Measurements from ENCODE around the gene FMN1. TPM values are rescaled to one million over a fixed set of nuclear protein-coding genes. Genes with fewer than 3 reads are reported as not detected.

The FMN1 gene
- total and polyA plus RNA-seq, 7 donors, result 0.21 to 20.0 (median 2.5) TPM

GRCh38 chr15:32974691-32975090 lies 219.8 kb downstream of the FMN1 start:
- DNase-seq (no peak), ATAC-seq (no peak)
- intact Hi-C loops (cut with DNase I), result no loop called here
- TF ChIP-seq CTCF (IDR thresholded peaks at IDR 0.05), result no peak
- H3K27me3 ChIP-seq (ENCODE audit: insufficient read depth in 3 of 3, low read length in 2 of 3), result peaks cover 0 to 6% (median 5%) of the 10 kb centered on the region in 3 donors
- H3K4me3 ChIP-seq, result no peak overlapping the region
- WGBS, 3 donors, result 46 to 96% (median 66%) methylated on average over 1 of the region's 1 CpG
- H3K4me1 ChIP-seq, result no peaks in the 10 kb centered on the region
- H3K36me3 ChIP-seq (ENCODE audit: insufficient read depth in 1 of 2, low read depth in 1 of 2), result no peaks in the 10 kb centered on the region
- H3K9me3 ChIP-seq, result no peaks in the 10 kb centered on the region
- no peak overlapping the region for H3K27ac ChIP-seq

DNA sequence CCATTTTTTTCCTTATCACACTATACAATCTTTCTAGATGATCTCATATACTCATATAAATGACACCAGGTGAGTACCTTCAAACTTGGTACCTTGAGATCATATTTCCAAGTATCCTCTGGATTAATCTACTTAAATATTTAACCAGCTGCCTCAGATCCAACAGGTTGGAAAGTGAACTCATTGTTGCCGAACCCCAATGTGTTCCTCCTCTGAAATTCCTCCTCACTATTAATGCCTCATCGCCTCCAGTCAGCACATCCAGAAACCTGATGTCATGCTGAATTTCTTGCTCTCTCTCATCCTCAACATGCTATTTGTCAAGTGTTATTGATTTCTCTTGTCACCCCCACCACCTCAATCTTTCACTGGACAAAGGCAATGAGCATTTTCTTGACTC lies 221.8 kb downstream of the FMN1 start:
- no peaks in the 10 kb centered on the region for H3K36me3 ChIP-seq (ENCODE audit: insufficient read depth in 1 of 2, low read depth in 1 of 2)
- H3K4me3 ChIP-seq, result no peak overlapping the region
- peaks cover 0 to 5% (median 2%) of the 10 kb centered on the region in 3 donors for H3K27me3 ChIP-seq (ENCODE audit: insufficient read depth in 3 of 3, low read length in 2 of 3)
- intact Hi-C loops (cut with DNase I), result no loop called here
- no peak for DNase-seq
- 90 to 98% (median 91%) methylated on average over 2 of the region's 2 CpGs for WGBS, 3 donors
- no peaks in the 10 kb centered on the region for H3K4me1 ChIP-seq
- H3K9me3 ChIP-seq, result no peaks in the 10 kb centered on the region
- TF ChIP-seq CTCF (IDR thresholded peaks at IDR 0.05), result no peak
- no peak for ATAC-seq
- H3K27ac ChIP-seq, result no peak overlapping the region

DNA sequence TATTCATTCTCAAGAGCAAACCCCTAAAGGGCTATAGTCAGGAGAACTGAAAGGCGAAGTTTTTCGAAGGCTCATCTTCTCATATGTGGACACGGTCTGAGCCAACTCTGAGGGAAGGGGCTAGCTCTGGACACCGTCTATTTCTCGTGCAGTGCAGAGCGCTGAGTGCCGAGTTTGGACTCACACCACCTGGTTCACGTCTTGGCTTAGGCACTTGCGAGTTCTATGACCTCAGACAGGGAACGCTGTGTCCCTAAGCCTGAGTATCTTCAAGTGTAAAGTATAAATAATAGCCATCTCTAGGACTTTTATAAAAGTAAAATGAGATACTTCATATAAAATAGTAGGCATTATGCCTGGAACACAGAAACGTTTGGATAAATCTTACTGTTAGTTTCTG lies 223.7 kb downstream of the FMN1 start:
- Histone ChIP-seq H3K9me3 (no peaks in the 10 kb centered on the region), H3K4me3 (no peak overlapping the region), H3K4me1 (no peaks in the 10 kb centered on the region), H3K27ac (no peak overlapping the region), H3K27me3 (ENCODE audit: insufficient read depth in 3 of 3, low read length in 2 of 3) (peaks cover 0 to 5% (median 2%) of the 10 kb centered on the region in 3 donors), H3K36me3 (ENCODE audit: insufficient read depth in 1 of 2, low read depth in 1 of 2) (no peaks in the 10 kb centered on the region)
- no peak for TF ChIP-seq CTCF (IDR thresholded peaks at IDR 0.05)
- 59 to 67% (median 64%) methylated on average over 11 of the region's 11 CpGs for WGBS, 3 donors
- ATAC-seq (no peak), DNase-seq (no peak)
- intact Hi-C loops (cut with DNase I), result no loop called here

- no peak for TF ChIP-seq CTCF (IDR thresholded peaks at IDR 0.05)
- no peak for DNase-seq
- intact Hi-C loops (cut with DNase I), result loop anchor here in 1 of 2 donors (10.0 kb wide), 1 partner anchor 83 kb away; no protein-coding TSS in a partner anchor
- Histone ChIP-seq H3K4me1 (no peaks in the 10 kb centered on the region), H3K4me3 (no peak overlapping the region), H3K36me3 (ENCODE audit: insufficient read depth in 1 of 2, low read depth in 1 of 2) (no peaks in the 10 kb centered on the region), H3K27ac (no peak overlapping the region), H3K27me3 (ENCODE audit: insufficient read depth in 3 of 3, low read length in 2 of 3) (peaks cover 0 to 2% (median 1%) of the 10 kb centered on the region in 3 donors), H3K9me3 (no peaks in the 10 kb centered on the region)
- no peak for ATAC-seq
Measured at GRCh38 chr15:32967521-32967920, 227.0 kb downstream of the FMN1 start.

DNA sequence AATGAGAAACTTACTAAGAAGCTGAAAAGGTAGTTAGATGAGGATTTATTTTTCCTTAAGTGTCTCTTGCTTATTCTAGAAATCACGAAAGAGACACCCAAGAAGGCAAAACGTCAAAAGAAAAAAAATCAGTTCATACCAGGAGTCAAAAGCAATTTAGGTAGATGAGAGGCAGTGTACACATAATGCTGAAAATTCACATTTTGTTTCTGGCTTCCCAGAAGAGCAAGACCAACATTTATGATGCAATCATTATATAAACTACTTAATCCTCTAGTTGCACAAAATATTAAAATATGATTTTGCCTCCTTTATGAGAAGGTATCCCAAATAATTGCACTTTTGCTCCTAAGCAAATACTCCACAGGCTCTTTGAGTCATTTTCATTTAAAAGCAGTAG lies 228.0 kb downstream of the FMN1 start:
- TF ChIP-seq CTCF (IDR thresholded peaks at IDR 0.05), result no peak
- H3K4me1 ChIP-seq, result no peaks in the 10 kb centered on the region
- intact Hi-C loops (cut with DNase I), result loop anchor here in 1 of 2 donors (10.0 kb wide), 1 partner anchor 82 kb away; no protein-coding TSS in a partner anchor
- H3K27ac ChIP-seq, result no peak overlapping the region
- H3K4me3 ChIP-seq, result no peak overlapping the region
- H3K27me3 ChIP-seq (ENCODE audit: insufficient read depth in 3 of 3, low read length in 2 of 3), result no peaks in the 10 kb centered on the region
- 76 to 89% (median 82%) methylated on average over 2 of the region's 2 CpGs for WGBS, 3 donors
- DNase-seq (no peak), ATAC-seq (no peak)
- no peaks in the 10 kb centered on the region for H3K36me3 ChIP-seq (ENCODE audit: insufficient read depth in 1 of 2, low read depth in 1 of 2)
- H3K9me3 ChIP-seq, result no peaks in the 10 kb centered on the region

Data from psoas muscle (tissue), 8 donors.